A673 (cell line): ENCODE data around the gene TMEM232. TPM values are rescaled to one million over a fixed set of nuclear protein-coding genes. Genes with fewer than 3 reads are reported as not detected.

ENCODE experiments used
- BruUV-seq: library from RNA; stranded (reverse); fragments of 400-500 nt; replicated peaks from 2 replicates; lab custom pipeline; 2021; lab: Mats Ljungman, UMichigan
- CTCF ChIA-PET: fragments of 300-600 bp; sonication (Branson Sonifier 250); formaldehyde crosslinking; loops from one replicate; lab custom pipeline; 2022; ENCODE audit warnings: antibody characterized with exemption; lab: Charles Lee
- POLR2A ChIA-PET: fragments of 300-600 bp; sonication (Branson Sonifier 250); formaldehyde crosslinking; loops from one replicate; lab custom pipeline; 2022; ENCODE audit warnings: antibody characterized with exemption; ENCODE audit not compliant: low non-redundant PET; lab: Charles Lee
- DNase-seq: peaks from one replicate; pipeline ENCODE4 v3.0.0-alpha.2; 2015; ENCODE audit warnings: low spot score
- H3K27ac ChIP-seq: fragments of 200-600 bp; sonication (generic); 2 replicates; pipeline ENCODE4 v1.5.1; 2016; ENCODE audit warnings: mixed run types, low read depth, mild to moderate bottlenecking, mixed read lengths, antibody characterized with exemption, low read length; ENCODE audit not compliant: poor library complexity, severe bottlenecking
- H3K27me3 ChIP-seq: fragments of 200-600 bp; sonication (generic); replicated peaks from 2 replicates; pipeline ENCODE4 v1.6.1; 2017; ENCODE audit warnings: mixed run types, low read depth, mild to moderate bottlenecking, mixed read lengths, antibody characterized with exemption, low read length; ENCODE audit not compliant: insufficient read depth, poor library complexity
- H3K36me3 ChIP-seq: fragments of 200-600 bp; sonication (generic); 2 replicates; pipeline ENCODE4 v1.6.1; 2016; ENCODE audit warnings: mixed run types, mild to moderate bottlenecking, mixed read lengths, antibody characterized with exemption, low read length; ENCODE audit not compliant: insufficient read depth, poor library complexity, severe bottlenecking
- H3K4me1 ChIP-seq: fragments of 200-600 bp; sonication (generic); 2 replicates; pipeline ENCODE4 v1.6.1; 2017; ENCODE audit warnings: mixed run types, mild to moderate bottlenecking, mixed read lengths, antibody characterized with exemption, low read length; ENCODE audit not compliant: insufficient read depth, poor library complexity, severe bottlenecking
- H3K4me3 ChIP-seq: fragments of 200-600 bp; sonication (generic); 2 replicates; pipeline ENCODE4 v1.5.1; 2016; ENCODE audit warnings: low read depth, mixed run types, mild to moderate bottlenecking, mixed read lengths, low read length; ENCODE audit not compliant: poor library complexity, severe bottlenecking
- H3K9me3 ChIP-seq: fragments of 200-600 bp; sonication (generic); 2 replicates; pipeline ENCODE4 v1.6.1; 2016; ENCODE audit warnings: mixed run types, low read depth, mild to moderate bottlenecking, mixed read lengths, antibody characterized with exemption, low read length; ENCODE audit not compliant: poor library complexity, severe bottlenecking
- CTCF ChIP-seq: fragments of 300-800, 200-600 bp; sonication (generic); conservative IDR thresholded peaks from 2 replicates; pipeline ENCODE4 v1.5.1; 2017; ENCODE audit warnings: low read depth, mild to moderate bottlenecking, antibody characterized with exemption, low read length, moderate library complexity, mixed read lengths
- EZH2 ChIP-seq: fragments of 200-600 bp; sonication (generic); IDR thresholded peaks from 2 replicates; pipeline ENCODE4 v1.6.1; 2017; ENCODE audit warnings: borderline replicate concordance, low read depth, mild to moderate bottlenecking, mixed read lengths, antibody characterized with exemption, low read length; ENCODE audit not compliant: poor library complexity, severe bottlenecking
- intact Hi-C: fragments of 100-400 bp; cut with micrococcal nuclease; formaldehyde crosslinking; loops from one replicate; pipeline ENCODE4 v1.10.0; 2022; ENCODE audit not compliant: unreplicated experiment
- total RNA-seq: library from RNA; stranded (reverse); gene quantifications from 2 replicates; pipeline ENCODE4 v1.2.3, GENCODE V29; 2021

Gene TMEM232
- total RNA-seq, 1 experiment from 2014 or later, result 0.82 TPM

DNA sequence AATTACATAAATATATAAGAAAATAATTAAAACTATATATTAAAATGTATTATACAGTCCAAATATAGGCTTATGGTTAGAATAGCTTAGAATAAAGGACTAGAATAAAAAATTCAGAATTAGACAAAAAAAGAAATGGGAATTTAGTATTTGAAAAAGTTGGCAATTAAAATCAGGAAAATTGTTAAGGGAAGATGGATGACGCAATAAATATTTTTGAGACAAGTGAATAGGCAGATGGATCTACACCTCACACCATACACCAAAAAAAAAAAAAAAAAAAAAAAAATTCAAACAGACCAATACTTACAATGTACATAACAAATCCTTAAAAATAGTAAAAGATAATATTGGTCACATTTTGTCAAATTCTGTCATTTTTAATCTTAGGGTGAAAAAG is 200.7 kb downstream of the TMEM232 start:
- no peak overlapping the region for H3K27ac ChIP-seq
- TF ChIP-seq EZH2 (no peak), CTCF (no peak)
- DNase-seq, result no peak
- no peaks in the 10 kb centered on the region for H3K27me3 ChIP-seq
- no peaks in the 10 kb centered on the region for H3K4me1 ChIP-seq
- CTCF ChIA-PET, result no interaction called here
- intact Hi-C loops, result no loop called here
- POLR2A ChIA-PET, result no interaction called here
- no peak overlapping the region for H3K4me3 ChIP-seq
- no peaks in the 10 kb centered on the region for H3K36me3 ChIP-seq
- H3K9me3 ChIP-seq, result peaks cover 9% of the 10 kb centered on the region
- BruUV-seq, result no TSS peak

- ChIA-PET POLR2A (no interaction called here), CTCF (no interaction called here)
- no peak overlapping the region for H3K4me3 ChIP-seq
- peak; percentile 6 for DNase-seq
- peaks cover 9% of the 10 kb centered on the region for H3K9me3 ChIP-seq
- H3K27me3 ChIP-seq, result no peaks in the 10 kb centered on the region
- no peak for TF ChIP-seq EZH2
- TF ChIP-seq CTCF, result no peak
- no peak overlapping the region for H3K27ac ChIP-seq
- no TSS peak for BruUV-seq
- peaks cover 26% of the 10 kb centered on the region for H3K4me1 ChIP-seq
- H3K36me3 ChIP-seq, result no peaks in the 10 kb centered on the region
- intact Hi-C loops, result no loop called here
Observed at GRCh38 chr5:110517396-110517795, 209.1 kb downstream of the TMEM232 start.

GRCh38 chr5:110514030-110514429 is 212.4 kb downstream of the TMEM232 start:
- CTCF ChIA-PET, result no interaction called here
- intact Hi-C loops, result no loop called here
- no peak overlapping the region for H3K4me3 ChIP-seq
- POLR2A ChIA-PET, result no interaction called here
- BruUV-seq, result no TSS peak
- no peak overlapping the region for H3K27ac ChIP-seq
- TF ChIP-seq EZH2 (no peak), CTCF (no peak)
- H3K4me1 ChIP-seq, result peaks cover 26% of the 10 kb centered on the region
- no peaks in the 10 kb centered on the region for H3K9me3 ChIP-seq
- peak; percentile 53 for DNase-seq
- H3K27me3 ChIP-seq, result no peaks in the 10 kb centered on the region
- no peaks in the 10 kb centered on the region for H3K36me3 ChIP-seq
